Suprapubic skin (tissue), 3 donors: Measurements from ENCODE around the gene CLDN6.

Experiments
- POLR2A ChIP-seq, 2 donors: fragments of 450-650 bp; IDR thresholded peaks; one replicate each; pipeline ENCODE4 v1.6.1; 2017; ENCODE audit warnings: antibody characterized with exemption in 2 of 2, mild to moderate bottlenecking in 2 of 2, moderate library complexity in 2 of 2
- TF ChIP-seq, protein P1 (sequence below), 2 donors: fragments of 200-600 bp in 1 of 2; fragments of 450-650 bp in 1 of 2; sonication (generic) in 1 of 2; IDR thresholded peaks; one replicate each; pipeline ENCODE4 v1.5.1; 2016 to 2019; ENCODE audit warnings: antibody characterized with exemption in 2 of 2, mild to moderate bottlenecking in 1 of 2, moderate library complexity in 1 of 2

DNA sequence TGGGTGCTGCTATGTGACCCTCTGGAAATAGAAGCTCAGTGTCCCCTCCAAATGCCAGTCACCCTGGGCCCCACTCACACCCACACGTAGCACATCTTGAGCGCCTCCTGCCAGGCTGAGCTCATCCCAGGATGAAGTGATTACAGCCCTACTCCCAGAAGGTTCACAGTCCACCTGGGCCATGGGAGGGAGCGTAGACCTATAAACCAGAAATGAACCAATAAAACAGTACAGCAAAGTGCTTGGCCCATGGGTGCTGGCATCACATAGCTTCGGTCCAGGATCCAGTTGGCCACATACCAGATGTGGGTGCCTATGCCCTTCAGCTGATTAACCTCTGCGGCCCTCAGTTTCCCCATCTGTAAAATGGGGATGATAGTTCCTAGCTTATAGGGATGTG, 20.9 kb upstream of the CLDN6 start:
- TF ChIP-seq, protein P1, sequence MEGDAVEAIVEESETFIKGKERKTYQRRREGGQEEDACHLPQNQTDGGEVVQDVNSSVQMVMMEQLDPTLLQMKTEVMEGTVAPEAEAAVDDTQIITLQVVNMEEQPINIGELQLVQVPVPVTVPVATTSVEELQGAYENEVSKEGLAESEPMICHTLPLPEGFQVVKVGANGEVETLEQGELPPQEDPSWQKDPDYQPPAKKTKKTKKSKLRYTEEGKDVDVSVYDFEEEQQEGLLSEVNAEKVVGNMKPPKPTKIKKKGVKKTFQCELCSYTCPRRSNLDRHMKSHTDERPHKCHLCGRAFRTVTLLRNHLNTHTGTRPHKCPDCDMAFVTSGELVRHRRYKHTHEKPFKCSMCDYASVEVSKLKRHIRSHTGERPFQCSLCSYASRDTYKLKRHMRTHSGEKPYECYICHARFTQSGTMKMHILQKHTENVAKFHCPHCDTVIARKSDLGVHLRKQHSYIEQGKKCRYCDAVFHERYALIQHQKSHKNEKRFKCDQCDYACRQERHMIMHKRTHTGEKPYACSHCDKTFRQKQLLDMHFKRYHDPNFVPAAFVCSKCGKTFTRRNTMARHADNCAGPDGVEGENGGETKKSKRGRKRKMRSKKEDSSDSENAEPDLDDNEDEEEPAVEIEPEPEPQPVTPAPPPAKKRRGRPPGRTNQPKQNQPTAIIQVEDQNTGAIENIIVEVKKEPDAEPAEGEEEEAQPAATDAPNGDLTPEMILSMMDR (IDR thresholded peaks at IDR 0.05), result no peak
- TF ChIP-seq POLR2A (IDR thresholded peaks at IDR 0.05), result no peak
